Ishikawa (cell line): ENCODE measurements around the gene ATP1B3.

Experiments used
- CEBPB ChIP-seq: IDR thresholded peaks from 2 replicates; pipeline ENCODE4 v1.6.1; 2012
- EP300 ChIP-seq: IDR thresholded peaks from 2 replicates; pipeline ENCODE4 v1.6.1; 2012; ENCODE audit warnings: borderline replicate concordance
- FOXM1 ChIP-seq: IDR thresholded peaks from 2 replicates; pipeline ENCODE4 v1.6.1; 2012; ENCODE audit warnings: low read depth, borderline replicate concordance
- NFIC ChIP-seq: IDR thresholded peaks from 2 replicates; pipeline ENCODE4 v1.6.1; 2012
- RAD21 ChIP-seq: IDR thresholded peaks from 2 replicates; pipeline ENCODE4 v1.6.1; 2012; ENCODE audit warnings: low read depth
- TEAD4 ChIP-seq: IDR thresholded peaks from 2 replicates; pipeline ENCODE4 v1.6.1; 2012
- TF ChIP-seq, protein P1 (sequence below): IDR thresholded peaks from 2 replicates; pipeline ENCODE4 v1.6.1; 2012
- TF ChIP-seq, protein P2 (sequence below): IDR thresholded peaks from 2 replicates; pipeline ENCODE4 v1.6.1; 2012; ENCODE audit warnings: low read depth, mild to moderate bottlenecking

DNA sequence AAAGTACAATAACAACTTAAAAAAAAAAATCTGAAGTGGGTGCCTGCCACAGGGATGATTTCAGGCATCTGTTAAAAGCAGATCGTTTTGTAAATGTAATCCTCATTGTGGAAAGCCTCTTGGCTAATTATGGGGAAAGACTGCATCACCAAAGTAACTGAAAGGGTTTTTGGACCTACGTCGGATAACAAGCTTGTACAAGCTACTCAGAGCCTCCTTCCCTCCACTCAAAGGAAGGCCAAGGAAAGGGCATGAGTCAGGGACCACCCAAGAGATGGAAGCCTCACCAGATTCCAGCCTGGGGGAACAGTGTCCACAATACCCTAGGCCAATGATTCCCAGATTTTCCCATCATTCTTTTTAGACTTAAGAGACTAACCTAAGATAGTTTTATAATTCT, 84.3 kb downstream of the ATP1B3 start:
- TF ChIP-seq EP300 (no peak), NFIC (no peak), RAD21 (no peak), TEAD4 (no peak), CEBPB (no peak), FOXM1 (no peak)
- TF ChIP-seq, protein P1, sequence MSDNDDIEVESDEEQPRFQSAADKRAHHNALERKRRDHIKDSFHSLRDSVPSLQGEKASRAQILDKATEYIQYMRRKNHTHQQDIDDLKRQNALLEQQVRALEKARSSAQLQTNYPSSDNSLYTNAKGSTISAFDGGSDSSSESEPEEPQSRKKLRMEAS: no peak
- TF ChIP-seq, protein P2, sequence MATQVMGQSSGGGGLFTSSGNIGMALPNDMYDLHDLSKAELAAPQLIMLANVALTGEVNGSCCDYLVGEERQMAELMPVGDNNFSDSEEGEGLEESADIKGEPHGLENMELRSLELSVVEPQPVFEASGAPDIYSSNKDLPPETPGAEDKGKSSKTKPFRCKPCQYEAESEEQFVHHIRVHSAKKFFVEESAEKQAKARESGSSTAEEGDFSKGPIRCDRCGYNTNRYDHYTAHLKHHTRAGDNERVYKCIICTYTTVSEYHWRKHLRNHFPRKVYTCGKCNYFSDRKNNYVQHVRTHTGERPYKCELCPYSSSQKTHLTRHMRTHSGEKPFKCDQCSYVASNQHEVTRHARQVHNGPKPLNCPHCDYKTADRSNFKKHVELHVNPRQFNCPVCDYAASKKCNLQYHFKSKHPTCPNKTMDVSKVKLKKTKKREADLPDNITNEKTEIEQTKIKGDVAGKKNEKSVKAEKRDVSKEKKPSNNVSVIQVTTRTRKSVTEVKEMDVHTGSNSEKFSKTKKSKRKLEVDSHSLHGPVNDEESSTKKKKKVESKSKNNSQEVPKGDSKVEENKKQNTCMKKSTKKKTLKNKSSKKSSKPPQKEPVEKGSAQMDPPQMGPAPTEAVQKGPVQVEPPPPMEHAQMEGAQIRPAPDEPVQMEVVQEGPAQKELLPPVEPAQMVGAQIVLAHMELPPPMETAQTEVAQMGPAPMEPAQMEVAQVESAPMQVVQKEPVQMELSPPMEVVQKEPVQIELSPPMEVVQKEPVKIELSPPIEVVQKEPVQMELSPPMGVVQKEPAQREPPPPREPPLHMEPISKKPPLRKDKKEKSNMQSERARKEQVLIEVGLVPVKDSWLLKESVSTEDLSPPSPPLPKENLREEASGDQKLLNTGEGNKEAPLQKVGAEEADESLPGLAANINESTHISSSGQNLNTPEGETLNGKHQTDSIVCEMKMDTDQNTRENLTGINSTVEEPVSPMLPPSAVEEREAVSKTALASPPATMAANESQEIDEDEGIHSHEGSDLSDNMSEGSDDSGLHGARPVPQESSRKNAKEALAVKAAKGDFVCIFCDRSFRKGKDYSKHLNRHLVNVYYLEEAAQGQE: no peak
